MG63 (cell line): Measurements from ENCODE around the gene SMAP2. TPM values are rescaled to one million over a fixed set of nuclear protein-coding genes. Genes with fewer than 3 reads are reported as not detected.
"Not testable (repeated sequence)": the region's sequence is repeated elsewhere in the genome, so short reads cannot be mapped to it uniquely, and the experiment has no call there.

Experiments used
- DNase-seq: peaks from one replicate; pipeline ENCODE4 v3.0.0-alpha.2; 2020
- H3K27me3 ChIP-seq: fragments of 250-450 bp; sonication (Bioruptor Pico); 2 replicates; pipeline ENCODE4 v1.5.1; 2020; ENCODE audit warnings: mild to moderate bottlenecking, moderate library complexity
- H3K36me3 ChIP-seq: fragments of 250-450 bp; sonication (Bioruptor Pico); 2 replicates; pipeline ENCODE4 v1.5.1; 2020; ENCODE audit warnings: mild to moderate bottlenecking, moderate library complexity
- H3K4me3 ChIP-seq: fragments of 250-450 bp; sonication (Bioruptor Pico); 2 replicates; pipeline ENCODE4 v1.5.1; 2020; ENCODE audit warnings: mild to moderate bottlenecking, moderate library complexity
- H3K9me3 ChIP-seq: fragments of 250-450 bp; sonication (Bioruptor Pico); 2 replicates; pipeline ENCODE4 v1.5.1; 2020; ENCODE audit warnings: mild to moderate bottlenecking, moderate library complexity
- total RNA-seq: library from RNA; depleted of rRNA; stranded (reverse); fragments of >200 nt; shearing (Covaris generic); gene quantifications from 2 replicates; pipeline ENCODE4 v1.2.3, GENCODE V29; 2014; ENCODE audit warnings: low replicate concordance

The SMAP2 gene
- total RNA-seq, 1 experiment from 2014 or later: 95.8 TPM

DNA sequence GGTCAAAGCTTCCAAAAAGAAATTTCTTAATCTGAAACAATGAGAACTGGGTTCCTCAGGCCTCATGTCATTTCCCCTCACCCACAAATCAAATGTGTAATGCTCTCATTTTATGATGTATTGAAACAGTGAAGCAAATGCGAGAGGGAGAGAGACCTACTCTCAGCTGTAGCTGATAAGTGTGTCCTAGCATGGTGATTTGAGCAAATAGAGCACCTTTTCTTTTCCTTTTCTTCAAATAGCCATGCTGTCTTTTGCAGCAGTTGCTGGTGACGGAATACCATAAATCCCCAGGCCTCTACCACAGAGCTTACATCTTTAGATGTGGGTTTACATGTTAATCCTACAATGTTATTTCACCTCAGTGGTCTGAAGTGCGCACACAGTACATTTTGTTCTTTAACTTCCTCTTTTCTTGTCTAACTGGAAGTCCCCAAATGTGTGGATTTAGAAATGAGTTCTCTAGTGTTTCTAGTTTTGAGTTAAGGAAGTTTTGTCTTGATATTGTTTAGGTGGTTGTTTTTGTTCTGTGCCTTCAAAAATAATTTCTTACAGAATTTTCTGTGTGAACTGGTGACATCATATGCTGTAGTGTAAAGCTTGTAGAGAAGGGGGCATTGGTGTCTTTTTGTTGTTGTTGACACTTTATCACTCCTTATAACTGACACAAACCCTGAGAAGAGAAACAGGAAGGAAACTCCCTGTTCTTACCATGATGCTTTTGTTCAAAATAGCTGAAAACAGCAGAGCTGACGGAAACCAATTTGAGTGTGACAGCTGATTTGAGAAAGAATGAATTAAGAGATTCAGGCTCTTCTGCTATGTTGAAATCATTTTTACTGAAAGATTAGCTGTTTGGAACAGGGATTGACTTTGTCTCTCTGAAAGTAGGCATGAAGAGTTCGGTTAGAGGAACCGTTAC is 12.2 kb downstream of the SMAP2 start:
- Histone ChIP-seq H3K36me3 (peaks cover 37% of the 10 kb centered on the region), H3K27me3 (no peaks in the 10 kb centered on the region), H3K4me3 (no peak overlapping the region), H3K9me3 (no peaks in the 10 kb centered on the region)
- DNase-seq: no peak

DNA sequence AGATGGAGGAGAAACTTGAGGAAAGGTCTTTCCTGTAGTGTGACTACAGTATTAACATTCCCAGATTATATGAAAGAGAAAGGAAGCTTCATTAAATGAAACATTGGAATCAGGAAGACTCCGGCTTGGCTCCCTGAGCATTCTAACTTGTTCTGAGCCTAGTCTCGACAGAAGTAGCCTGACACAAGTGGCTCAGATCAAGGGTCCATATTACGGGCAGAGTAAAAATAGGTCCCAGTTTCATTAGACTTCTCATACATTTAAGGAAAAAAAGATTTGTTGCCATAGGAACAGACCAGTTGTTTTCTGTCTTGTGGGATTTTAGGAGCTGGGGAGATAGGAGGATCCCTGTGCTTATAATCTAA is 12.8 kb downstream of the SMAP2 start:
- Histone ChIP-seq H3K27me3 (no peaks in the 10 kb centered on the region), H3K9me3 (no peaks in the 10 kb centered on the region), H3K4me3 (no peak overlapping the region), H3K36me3 (peaks cover 39% of the 10 kb centered on the region)
- no peak for DNase-seq

DNA sequence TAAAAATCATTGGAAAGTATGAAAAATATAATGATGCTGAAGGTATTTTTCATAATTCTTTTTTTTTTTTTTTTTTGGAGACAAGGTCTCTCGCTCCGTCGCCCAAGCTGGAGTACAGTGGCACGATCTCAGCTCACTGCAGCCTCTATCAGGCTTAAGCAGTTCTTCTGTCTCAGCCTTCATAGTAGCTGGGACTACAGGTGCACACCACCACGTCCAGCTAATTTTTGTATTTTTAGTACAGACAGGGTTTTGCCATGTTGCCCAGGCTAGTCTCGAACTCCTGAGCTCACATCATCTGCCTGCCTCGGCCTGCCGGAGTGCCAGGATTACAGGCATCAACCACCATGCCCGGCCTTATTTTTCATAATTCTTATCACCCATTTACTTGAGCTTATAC is 13.3 kb downstream of the SMAP2 start:
- H3K27me3 ChIP-seq: no peaks in the 10 kb centered on the region
- DNase-seq: no peak
- H3K4me3 ChIP-seq: no peak overlapping the region
- H3K36me3 ChIP-seq: peaks cover 38% of the 10 kb centered on the region
- no peaks in the 10 kb centered on the region for H3K9me3 ChIP-seq

GRCh38 chr1:40387381-40388306 is 14.1 kb downstream of the SMAP2 start:
- not testable (repeated sequence) for H3K9me3 ChIP-seq

DNA sequence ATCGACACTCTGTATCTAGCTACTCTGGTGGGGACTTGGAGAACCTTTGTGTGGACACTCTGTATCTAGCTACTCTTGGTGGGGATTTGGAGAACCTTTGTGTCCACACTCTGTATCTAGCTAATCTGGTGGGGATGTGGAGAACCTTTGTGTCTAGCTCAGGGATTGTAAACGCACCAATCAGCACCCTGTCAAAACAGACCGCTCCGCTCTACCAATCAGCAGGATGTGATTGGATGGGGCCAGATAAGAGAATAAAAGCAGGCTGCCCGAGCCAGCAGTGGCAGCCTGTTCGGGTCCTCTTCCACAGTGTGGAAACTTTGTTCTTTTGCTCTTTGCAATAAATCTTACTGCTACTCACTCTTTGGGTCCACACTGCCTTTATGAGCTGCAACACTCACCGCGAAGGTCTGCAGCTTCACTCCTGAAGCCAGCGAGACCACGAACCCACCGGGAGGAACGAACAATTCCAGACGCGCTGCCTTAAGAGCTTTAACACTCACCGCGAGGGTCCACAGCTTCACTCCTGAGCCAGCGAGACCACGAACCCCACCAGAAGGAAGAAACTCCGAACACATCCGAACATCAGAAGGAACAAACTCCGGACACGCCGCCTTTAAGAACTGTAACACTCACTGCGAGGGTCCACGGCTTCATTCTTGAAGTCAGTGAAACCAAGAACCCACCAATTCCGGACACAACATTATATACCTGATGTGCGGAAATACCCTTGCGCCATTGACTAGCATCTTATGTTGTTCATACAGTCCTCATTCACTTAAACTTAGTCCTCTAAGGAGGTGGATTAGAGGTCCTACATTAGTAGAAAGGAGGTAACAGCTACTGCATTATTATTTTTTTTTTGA is 15.2 kb downstream of the SMAP2 start:
- H3K4me3 ChIP-seq, H3K27me3 ChIP-seq, DNase-seq, H3K9me3 ChIP-seq: not testable (repeated sequence)
- peaks cover 32% of the 10 kb centered on the region for H3K36me3 ChIP-seq

More at GRCh38 chr1:40387381-40388306, 14.1 kb downstream of the SMAP2 start:
- not testable (repeated sequence) for H3K27me3 ChIP-seq, H3K4me3 ChIP-seq, DNase-seq
- H3K36me3 ChIP-seq: peaks cover 32% of the 10 kb centered on the region

GRCh38 chr1:40389322-40389803 is 15.8 kb downstream of the SMAP2 start:
- no peak overlapping the region for H3K4me3 ChIP-seq
- no peak for DNase-seq

DNA sequence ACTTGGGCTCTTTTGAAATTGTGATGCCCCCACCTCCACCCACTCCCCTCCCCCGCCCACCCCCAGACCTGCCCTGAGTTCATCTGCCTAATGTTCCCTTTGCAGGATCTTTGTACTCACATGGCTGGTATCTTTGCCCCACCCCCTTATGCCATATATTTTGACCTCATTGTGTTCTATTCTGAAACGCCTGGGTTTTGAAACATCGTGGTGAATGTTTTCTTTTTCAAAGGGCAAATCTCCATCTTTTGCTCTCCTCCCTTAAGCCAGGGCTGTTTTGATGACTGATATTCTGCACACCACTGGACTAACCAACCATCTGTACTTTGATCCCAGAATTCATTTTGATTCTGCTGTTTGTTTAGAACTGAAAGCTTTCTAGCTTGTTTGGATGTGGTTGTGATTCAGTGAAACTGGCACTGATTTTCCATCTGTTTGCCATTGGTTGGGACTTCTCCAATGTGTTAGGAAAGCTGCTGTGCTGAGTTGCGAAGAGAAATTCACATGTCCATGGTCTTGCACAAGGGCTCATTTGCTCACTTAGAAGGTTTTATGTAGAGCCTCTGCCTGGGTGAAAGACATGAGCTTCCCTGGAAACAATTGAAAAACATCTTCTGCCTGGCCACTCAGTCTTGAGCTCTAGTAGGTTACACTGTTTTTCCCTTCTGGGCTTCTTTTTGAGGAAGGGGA is 16.5 kb downstream of the SMAP2 start:
- H3K27me3 ChIP-seq: no peaks in the 10 kb centered on the region
- peaks cover 38% of the 10 kb centered on the region for H3K36me3 ChIP-seq
- no peaks in the 10 kb centered on the region for H3K9me3 ChIP-seq
- no peak overlapping the region for H3K4me3 ChIP-seq
- DNase-seq: peak; percentile 68

More at GRCh38 chr1:40389322-40389803, 15.8 kb downstream of the SMAP2 start:
- H3K36me3 ChIP-seq: peaks cover 37% of the 10 kb centered on the region
- no peaks in the 10 kb centered on the region for H3K27me3 ChIP-seq
- no peaks in the 10 kb centered on the region for H3K9me3 ChIP-seq

DNA sequence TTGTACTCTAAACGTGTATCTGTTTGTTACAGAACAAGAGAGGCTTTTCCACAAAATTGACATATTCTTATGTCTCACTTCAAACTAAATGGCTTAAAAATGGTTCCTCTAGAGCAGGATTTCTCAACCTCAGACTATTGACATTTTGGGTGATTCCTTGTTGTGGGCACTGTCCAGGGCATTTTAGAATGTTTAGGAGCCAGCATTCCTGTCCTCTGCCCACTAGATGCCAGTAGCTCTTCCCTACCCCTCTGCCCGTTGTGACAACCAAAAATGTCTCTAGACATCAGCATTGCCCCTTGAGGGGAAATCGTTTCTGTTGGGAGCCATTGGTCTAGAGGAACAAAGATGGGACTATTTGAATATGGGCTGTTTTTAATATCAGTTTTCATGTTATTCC is 17.3 kb downstream of the SMAP2 start:
- no peak for DNase-seq
- Histone ChIP-seq H3K27me3 (no peaks in the 10 kb centered on the region), H3K9me3 (no peaks in the 10 kb centered on the region), H3K4me3 (no peak overlapping the region), H3K36me3 (peaks cover 38% of the 10 kb centered on the region)

- Histone ChIP-seq H3K4me3 (no peak overlapping the region), H3K27me3 (no peaks in the 10 kb centered on the region), H3K9me3 (no peaks in the 10 kb centered on the region), H3K36me3 (peaks cover 45% of the 10 kb centered on the region)
- no peak for DNase-seq
Measured at GRCh38 chr1:40391688-40392145, 18.2 kb downstream of the SMAP2 start.

DNA sequence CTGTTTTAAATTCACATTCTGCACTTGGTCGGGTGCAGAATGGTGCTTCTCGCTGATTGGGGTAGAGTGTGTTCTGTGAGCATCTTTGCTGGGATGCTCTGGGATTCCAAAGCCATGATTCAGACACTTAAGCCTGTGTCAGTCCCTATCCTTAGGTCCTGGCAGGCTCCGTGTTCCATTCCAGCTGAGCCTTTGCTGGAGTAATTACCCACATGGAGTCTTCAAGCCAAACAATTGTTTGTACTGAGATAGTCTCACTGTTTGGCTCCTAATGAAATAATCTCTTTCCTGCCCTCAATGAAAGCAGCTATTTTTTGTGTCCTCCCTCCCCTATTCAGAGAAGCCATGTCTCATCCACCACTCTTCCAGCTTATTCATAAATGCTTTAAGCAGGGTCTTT is 18.7 kb downstream of the SMAP2 start:
- no peaks in the 10 kb centered on the region for H3K9me3 ChIP-seq
- peak; percentile 94 for DNase-seq
- H3K36me3 ChIP-seq: peaks cover 47% of the 10 kb centered on the region
- H3K4me3 ChIP-seq: no peak overlapping the region
- H3K27me3 ChIP-seq: no peaks in the 10 kb centered on the region

DNA sequence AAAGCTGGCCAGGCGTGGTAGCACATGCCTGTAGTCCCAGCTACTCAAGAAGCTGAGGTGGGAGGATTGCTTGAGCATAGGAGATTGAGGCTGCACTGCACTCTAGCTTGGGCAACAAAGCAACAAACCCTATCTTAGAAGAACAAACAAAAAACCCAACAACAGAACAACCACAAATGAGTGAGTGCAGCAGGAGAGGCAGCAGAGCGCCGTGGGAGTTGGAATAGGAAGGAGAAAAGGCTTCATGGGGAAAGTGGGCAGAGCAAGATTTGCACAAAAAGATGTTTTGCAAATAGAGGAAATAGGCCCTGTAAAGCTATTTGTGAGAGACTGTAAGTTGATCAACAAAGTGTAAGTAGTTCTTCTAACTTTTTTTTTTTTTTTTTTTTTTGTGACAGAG is 19.6 kb downstream of the SMAP2 start:
- no peak for DNase-seq
- Histone ChIP-seq H3K9me3 (no peaks in the 10 kb centered on the region), H3K27me3 (no peaks in the 10 kb centered on the region), H3K36me3 (peaks cover 54% of the 10 kb centered on the region), H3K4me3 (no peak overlapping the region)

DNA sequence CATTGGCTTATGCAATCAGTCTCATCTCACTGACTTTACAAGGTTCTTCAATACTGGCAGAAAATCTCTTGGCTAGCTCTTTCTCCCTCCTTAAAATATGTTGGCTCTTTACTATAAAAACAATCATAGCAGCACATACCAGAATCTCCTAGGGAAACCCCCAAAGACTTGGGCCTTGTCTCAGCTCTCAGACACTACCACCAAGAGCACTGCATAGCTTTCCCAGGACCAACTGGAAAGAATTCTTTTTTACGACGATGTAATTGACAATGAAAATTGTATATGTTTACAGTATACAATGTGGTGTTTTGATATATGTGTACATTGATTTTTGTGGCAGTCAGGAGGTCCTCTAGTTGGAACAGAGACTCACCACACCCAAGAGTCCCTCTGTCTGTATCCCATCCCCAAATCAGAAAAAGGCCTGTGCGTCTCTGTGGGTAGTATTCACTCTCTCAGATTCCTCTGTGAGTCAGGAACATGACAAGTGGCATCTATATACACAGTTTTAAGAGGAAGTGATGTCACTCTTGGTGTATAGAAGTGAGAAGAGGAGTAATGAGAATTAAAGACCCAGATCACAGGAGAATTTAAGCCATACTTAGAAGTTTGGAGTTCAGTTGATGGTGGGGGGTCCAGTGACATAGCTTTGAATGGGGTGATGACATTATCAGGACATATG is 21.1 kb downstream of the SMAP2 start:
- DNase-seq: no peak
- no peaks in the 10 kb centered on the region for H3K9me3 ChIP-seq
- no peaks in the 10 kb centered on the region for H3K27me3 ChIP-seq
- peaks cover 48% of the 10 kb centered on the region for H3K36me3 ChIP-seq
- no peak overlapping the region for H3K4me3 ChIP-seq

GRCh38 chr1:40395190-40396175 is 22.0 kb downstream of the SMAP2 start:
- no peak for DNase-seq
- Histone ChIP-seq H3K36me3 (peaks cover 55% of the 10 kb centered on the region), H3K27me3 (no peaks in the 10 kb centered on the region), H3K9me3 (no peaks in the 10 kb centered on the region), H3K4me3 (no peak overlapping the region)

- Histone ChIP-seq H3K27me3 (no peaks in the 10 kb centered on the region), H3K36me3 (peaks cover 55% of the 10 kb centered on the region), H3K9me3 (no peaks in the 10 kb centered on the region), H3K4me3 (no peak overlapping the region)
- no peak for DNase-seq
Measured at GRCh38 chr1:40396420-40396819, 22.9 kb downstream of the SMAP2 start.
